BJ (cell line): ENCODE results near the gene CTNNA2. TPM values are rescaled to one million over a fixed set of nuclear protein-coding genes. Genes with fewer than 3 reads are reported as not detected.

Experiments
- CTCF ChIA-PET: fragments of 350-600 bp; formaldehyde crosslinking; extraction: SDS; loops from one replicate; lab custom pipeline; 2021; ENCODE audit warnings: antibody characterized with exemption, inconsistent platforms; lab: Yijun Ruan, JAX
- POLR2A ChIA-PET: fragments of 300-600 bp; sonication (Branson Sonifier 250); formaldehyde crosslinking; extraction: SDS; loops from one replicate; lab custom pipeline; 2021; ENCODE audit warnings: antibody characterized with exemption; lab: Charles Lee
- DNase-seq: peaks from one replicate; pipeline ENCODE4 v3.0.0-alpha.2; 2011; ENCODE audit warnings: low read depth
- H3K27me3 ChIP-seq: 2 replicates; pipeline ENCODE4 v1.6.0; 2011; ENCODE audit warnings: low read length; ENCODE audit not compliant: control insufficient read depth, insufficient read depth
- H3K36me3 ChIP-seq: 2 replicates; pipeline ENCODE4 v1.5.1; 2011; ENCODE audit warnings: low read length; ENCODE audit not compliant: control insufficient read depth, insufficient read depth
- H3K4me3 ChIP-seq: 2 replicates; pipeline ENCODE4 v1.5.1; 2011; ENCODE audit warnings: low read depth, mild to moderate bottlenecking, control low read depth, low read length
- polyA plus RNA-seq: library from polyadenylated mRNA; depleted of rRNA; stranded (reverse); fragments of >200 nt; gene quantifications from 2 replicates; pipeline ENCODE4 v1.2.3, GENCODE V29; 2011
- TF ChIP-seq, protein P1 (sequence below): IDR thresholded peaks from 2 replicates; pipeline ENCODE4 v1.5.1; 2011; ENCODE audit warnings: low read depth, mild to moderate bottlenecking, control low read depth, inconsistent platforms, low read length, moderate library complexity; ENCODE audit not compliant: insufficient read depth

Gene CTNNA2
- polyA plus RNA-seq, 1 experiment: not detected

DNA sequence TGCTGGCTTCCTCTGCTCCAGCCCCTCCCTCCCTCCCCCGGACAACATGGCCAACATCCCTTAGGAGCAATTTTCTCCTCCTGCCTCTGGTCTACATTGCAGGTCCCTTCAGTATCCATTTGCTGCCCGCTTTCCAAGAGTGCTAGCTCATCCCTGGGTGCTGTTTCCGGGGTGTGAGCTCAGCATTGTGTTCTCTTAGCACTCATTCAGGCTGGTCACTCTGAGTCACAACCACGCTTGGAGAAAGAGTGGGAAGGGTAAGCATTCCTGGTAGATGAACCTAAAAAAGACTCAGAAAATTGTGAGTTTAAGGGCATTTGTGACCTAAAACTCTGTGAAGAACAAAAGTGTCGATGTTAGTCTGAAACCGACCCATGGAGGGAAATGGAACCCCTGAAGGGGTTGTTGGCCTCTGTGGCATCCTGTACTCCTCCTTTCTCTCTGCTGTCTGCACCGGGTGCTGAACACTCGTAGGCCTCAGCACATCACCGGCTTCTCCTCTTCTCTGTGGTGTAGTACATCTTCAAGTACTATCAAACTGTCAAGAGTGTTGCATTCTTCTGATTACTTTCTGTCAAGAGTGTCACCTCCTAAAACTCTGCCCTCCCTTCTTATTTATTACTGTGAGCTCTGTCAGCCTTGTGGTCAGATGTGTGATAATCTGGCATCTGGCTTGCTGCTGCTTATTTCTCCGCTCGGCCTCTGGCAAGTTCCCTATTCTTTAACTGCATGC is 73.0 kb downstream of the CTNNA2 start:
- POLR2A ChIA-PET: no interaction called here
- Histone ChIP-seq H3K27me3 (no peaks in the 10 kb centered on the region), H3K36me3 (no peaks in the 10 kb centered on the region), H3K4me3 (no peak overlapping the region)
- TF ChIP-seq, protein P1, sequence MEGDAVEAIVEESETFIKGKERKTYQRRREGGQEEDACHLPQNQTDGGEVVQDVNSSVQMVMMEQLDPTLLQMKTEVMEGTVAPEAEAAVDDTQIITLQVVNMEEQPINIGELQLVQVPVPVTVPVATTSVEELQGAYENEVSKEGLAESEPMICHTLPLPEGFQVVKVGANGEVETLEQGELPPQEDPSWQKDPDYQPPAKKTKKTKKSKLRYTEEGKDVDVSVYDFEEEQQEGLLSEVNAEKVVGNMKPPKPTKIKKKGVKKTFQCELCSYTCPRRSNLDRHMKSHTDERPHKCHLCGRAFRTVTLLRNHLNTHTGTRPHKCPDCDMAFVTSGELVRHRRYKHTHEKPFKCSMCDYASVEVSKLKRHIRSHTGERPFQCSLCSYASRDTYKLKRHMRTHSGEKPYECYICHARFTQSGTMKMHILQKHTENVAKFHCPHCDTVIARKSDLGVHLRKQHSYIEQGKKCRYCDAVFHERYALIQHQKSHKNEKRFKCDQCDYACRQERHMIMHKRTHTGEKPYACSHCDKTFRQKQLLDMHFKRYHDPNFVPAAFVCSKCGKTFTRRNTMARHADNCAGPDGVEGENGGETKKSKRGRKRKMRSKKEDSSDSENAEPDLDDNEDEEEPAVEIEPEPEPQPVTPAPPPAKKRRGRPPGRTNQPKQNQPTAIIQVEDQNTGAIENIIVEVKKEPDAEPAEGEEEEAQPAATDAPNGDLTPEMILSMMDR: no peak
- DNase-seq: no peak
- CTCF ChIA-PET: no interaction called here

DNA sequence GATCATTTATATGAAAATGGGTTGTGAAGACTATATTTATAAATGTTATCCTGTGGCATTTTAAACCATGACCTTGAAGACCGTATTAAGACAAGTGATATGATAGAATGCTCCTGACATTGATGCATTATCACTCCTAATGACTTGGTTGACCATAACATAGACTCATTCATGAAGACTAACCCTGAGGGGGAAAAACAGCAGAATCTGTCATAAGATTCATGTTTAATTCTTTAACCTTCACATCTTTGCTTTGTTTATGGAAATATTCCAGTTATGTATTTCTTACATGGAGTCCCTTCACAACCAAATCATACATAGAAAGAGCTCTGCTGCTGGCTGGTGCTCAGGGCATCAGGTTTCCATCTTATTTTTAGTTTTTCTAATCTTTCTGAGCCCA is 78.4 kb downstream of the CTNNA2 start:
- Histone ChIP-seq H3K27me3 (no peaks in the 10 kb centered on the region), H3K36me3 (no peaks in the 10 kb centered on the region), H3K4me3 (no peak overlapping the region)
- ChIA-PET POLR2A (no interaction called here), CTCF (no interaction called here)
- TF ChIP-seq, protein P1: no peak
- no peak for DNase-seq

DNA sequence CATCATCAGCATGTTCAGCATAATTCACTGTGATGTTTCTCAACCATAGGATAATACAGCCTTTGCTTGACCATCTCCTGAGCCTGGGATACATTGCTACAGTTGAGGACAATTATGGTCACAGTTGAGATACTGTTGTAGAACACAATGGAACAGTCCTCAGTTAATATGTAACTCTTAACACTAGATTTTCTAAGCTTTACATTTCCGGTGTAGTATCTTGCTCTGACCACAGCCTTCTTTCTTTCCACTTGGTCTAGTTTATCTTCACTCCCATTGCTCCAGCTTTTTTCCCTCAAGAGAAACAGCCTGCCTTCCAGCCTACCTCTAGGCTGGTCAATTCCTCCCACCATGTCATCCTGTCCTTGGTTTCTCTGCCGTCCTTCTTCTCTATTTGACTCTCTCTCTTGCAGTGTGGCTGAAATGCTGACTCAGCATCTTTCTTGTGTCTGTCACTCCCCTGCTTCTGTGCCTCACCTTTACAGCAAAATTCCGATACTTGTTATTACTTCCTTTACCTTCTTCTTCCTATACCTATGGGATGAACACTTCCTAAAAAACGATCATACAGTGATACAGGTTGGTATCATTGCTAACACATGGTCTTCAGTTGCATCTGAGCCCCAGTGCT is 80.5 kb downstream of the CTNNA2 start:
- DNase-seq: no peak
- Histone ChIP-seq H3K36me3 (no peaks in the 10 kb centered on the region), H3K4me3 (no peak overlapping the region), H3K27me3 (no peaks in the 10 kb centered on the region)
- POLR2A ChIA-PET: no interaction called here
- CTCF ChIA-PET: no interaction called here
- TF ChIP-seq, protein P1: no peak

DNA sequence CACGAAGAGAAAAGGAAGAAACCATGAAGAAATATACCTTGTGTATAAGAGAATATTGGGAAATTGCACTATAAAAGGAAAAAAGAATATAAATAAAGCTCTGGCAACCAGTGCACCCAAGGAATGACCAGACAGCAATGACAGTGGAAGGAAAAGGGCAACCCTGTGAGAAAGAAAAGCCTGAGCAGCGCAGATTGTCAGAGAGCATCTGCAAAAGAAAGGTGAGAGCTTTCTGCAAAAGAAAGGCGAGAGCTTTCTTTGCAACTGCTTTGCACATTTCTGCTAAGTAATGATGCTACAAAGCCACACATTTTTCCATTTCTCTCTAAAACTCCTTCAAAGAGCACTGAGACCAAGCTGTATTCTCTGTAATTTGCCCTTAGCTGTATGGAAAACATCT is 83.6 kb downstream of the CTNNA2 start:
- no peak for DNase-seq
- TF ChIP-seq, protein P1: no peak
- Histone ChIP-seq H3K4me3 (no peak overlapping the region), H3K27me3 (no peaks in the 10 kb centered on the region), H3K36me3 (no peaks in the 10 kb centered on the region)
- ChIA-PET POLR2A (no interaction called here), CTCF (no interaction called here)

DNA sequence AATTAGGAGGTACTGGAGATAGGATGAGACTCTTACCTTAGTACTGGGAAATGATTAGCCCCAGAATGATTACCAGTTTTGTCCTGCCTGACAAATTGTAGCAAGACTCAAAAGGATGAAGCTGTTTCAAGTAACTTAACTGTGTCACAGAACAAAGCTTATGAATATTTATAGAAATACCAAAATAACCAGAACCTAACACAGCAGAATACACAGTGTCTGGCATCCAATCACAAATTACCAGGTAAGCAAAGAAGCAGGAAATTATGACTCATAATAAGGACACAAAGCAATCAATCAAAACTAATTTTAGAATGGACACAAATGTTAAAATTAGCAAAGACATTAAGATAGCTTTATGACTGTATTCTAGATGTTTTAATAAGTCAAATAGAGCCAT is 91.9 kb downstream of the CTNNA2 start:
- CTCF ChIA-PET: interaction anchor here (0.6 kb wide), 1 partner anchor 256 kb away, joined by 3 read pairs; no protein-coding TSS in a partner anchor
- no peaks in the 10 kb centered on the region for H3K36me3 ChIP-seq
- TF ChIP-seq, protein P1: no peak
- H3K4me3 ChIP-seq: no peak overlapping the region
- H3K27me3 ChIP-seq: no peaks in the 10 kb centered on the region
- no peak for DNase-seq
- POLR2A ChIA-PET: no interaction called here
